Gastroesophageal sphincter (tissue), 3 donors: Measurements from ENCODE around the gene SNX13.

Experiments
- CTCF ChIP-seq, 4 experiments: fragments of 200-600 bp in 2 of 4; fragments of 450-650 bp in 2 of 4; sonication (generic) in 1 of 4; IDR thresholded peaks; one replicate each; pipeline ENCODE4 v1.5.1; 2017 to 2019; ENCODE audit warnings: antibody characterized with exemption in 4 of 4, mild to moderate bottlenecking in 2 of 4, moderate library complexity in 2 of 4
- POLR2A ChIP-seq, 2 donors: fragments of 450-650 bp; IDR thresholded peaks; one replicate each; pipeline ENCODE4 v1.6.1; 2017; ENCODE audit warnings: antibody characterized with exemption in 2 of 2, mild to moderate bottlenecking in 2 of 2, moderate library complexity in 1 of 2
- POLR2AphosphoS5 ChIP-seq: sonication (generic); formaldehyde crosslinking; IDR thresholded peaks from one replicate; pipeline ENCODE4 v1.6.1; 2017; ENCODE audit warnings: antibody characterized with exemption

GRCh38 chr7:17829001-17829400 lies 111.3 kb downstream of the SNX13 start:
- TF ChIP-seq POLR2AphosphoS5 (no peak), POLR2A (IDR thresholded peaks at IDR 0.05) (no peak), CTCF (IDR thresholded peaks at IDR 0.05) (no peak)
